Fibroblast of skin of scalp (primary cell): ENCODE results near the gene RXRA.

Experiments
- DNase-seq: peaks from one replicate; pipeline ENCODE4 v3.0.0-alpha.2; 2013

Gene RXRA

GRCh38 chr9:134436379-134436762 lies 110.1 kb downstream of the RXRA start:
- DNase-seq: no peak

- DNase-seq: no peak
Observed at GRCh38 chr9:134436911-134437310, 110.7 kb downstream of the RXRA start.

DNA sequence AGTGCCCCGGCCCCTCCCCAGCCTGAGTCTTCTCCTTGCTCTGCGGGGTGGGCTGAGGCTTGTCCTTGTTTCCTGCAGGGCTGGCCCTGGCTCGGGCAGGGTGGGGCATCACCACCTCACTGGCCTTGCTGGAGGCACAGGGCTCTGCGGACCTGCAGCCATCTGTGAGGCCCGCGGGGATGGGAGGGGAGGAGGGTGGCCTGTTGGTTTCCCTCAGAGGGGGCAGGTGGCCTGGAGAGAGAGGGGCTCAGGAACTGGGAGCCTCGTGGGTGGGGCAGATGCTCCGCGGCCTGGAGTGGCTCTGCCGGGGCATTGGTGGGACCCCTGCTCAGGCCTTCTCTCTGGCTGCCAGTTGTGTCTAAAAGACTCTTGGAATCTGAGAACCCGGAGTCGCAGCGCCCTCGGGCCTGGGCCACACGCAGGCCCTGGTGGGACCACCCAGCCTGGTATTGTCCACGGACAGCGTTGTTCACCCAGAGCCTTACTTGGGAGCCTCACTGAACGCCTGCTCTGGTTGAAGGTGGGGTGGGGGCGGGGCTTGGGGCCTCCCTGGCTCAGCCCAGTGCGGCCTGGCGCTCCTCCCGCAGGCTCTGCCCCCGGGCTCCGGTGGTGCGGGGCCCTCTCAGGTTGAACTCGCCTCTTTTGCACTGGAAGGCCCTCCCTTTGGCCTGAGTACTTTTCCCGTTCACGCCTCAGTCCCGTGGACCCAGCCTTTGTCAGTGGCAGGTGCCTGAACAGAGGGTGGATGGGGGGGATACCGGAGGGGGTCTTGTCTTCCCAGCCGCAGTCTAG lies 111.3 kb downstream of the RXRA start:
- no peak for DNase-seq

DNA sequence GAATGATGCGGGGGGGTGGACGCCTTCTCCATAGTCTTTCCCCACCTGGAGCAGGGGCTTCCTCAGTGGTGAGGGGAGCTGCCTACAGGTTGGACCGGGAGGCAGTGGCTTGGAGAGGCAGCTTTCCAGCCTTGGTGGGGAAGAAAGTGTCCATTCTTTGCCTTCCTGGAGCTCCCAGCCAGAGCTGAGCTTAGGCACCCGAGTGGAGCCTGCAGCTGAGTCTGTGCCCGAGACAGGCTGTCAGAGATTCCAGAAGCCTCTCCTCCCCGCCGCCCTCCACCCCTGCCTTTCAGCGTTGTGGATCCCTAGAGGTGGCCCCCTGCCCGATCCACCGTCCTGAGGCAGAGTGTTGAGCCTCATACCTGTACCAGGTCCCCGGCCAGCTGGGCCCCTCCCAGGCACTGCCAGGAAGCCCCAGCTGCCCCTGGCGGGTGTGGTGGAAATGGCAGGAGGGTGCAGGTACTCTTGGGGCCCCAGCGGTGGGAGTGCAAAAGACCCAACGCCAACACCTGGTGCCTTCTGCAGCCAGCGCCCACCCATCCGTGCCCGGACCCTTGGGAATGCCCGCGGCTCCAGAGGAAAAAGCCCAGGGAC lies 112.0 kb downstream of the RXRA start:
- no peak for DNase-seq

DNA sequence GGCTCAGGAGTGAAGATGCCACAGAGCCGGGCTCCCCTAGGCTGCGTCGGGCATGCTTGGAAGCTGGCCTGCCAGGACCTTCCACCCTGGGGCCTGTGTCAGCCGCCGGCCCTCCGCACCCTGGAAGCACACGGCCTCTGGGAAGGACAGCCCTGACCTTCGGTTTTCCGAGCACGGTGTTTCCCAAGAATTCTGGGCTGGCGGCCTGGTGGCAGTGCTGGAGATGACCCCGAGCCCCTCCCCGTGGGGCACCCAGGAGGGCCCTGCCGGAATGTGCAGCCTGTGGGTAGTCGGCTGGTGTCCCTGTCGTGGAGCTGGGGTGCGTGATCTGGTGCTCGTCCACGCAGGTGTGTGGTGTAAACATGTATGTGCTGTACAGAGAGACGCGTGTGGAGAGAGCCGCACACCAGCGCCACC lies 113.1 kb downstream of the RXRA start:
- DNase-seq: no peak

- DNase-seq: no peak
Observed at GRCh38 chr9:134440636-134441226, 114.5 kb downstream of the RXRA start.

GRCh38 chr9:134441227-134442084 lies 115.2 kb downstream of the RXRA start:
- DNase-seq: no peak

DNA sequence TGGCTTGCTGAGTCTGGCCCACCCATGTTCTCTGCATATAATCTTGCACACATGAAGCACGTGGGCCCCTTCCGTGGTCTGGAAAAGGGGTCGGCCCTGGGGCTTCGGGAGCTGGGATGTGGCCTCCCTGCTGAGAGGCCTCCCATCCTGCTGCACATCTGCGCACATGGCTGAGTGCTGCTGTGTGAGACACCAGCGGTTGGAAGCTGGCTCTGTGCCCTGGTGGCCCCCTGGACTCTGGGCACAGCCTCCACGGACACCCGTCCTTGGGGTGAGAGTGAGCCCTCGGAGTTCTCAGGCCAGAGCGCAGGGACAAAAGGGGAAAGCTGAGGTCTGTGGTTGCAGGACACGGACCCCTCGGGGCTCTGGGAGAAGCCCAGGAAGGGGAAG lies 115.8 kb downstream of the RXRA start:
- DNase-seq: peak; percentile 56

DNA sequence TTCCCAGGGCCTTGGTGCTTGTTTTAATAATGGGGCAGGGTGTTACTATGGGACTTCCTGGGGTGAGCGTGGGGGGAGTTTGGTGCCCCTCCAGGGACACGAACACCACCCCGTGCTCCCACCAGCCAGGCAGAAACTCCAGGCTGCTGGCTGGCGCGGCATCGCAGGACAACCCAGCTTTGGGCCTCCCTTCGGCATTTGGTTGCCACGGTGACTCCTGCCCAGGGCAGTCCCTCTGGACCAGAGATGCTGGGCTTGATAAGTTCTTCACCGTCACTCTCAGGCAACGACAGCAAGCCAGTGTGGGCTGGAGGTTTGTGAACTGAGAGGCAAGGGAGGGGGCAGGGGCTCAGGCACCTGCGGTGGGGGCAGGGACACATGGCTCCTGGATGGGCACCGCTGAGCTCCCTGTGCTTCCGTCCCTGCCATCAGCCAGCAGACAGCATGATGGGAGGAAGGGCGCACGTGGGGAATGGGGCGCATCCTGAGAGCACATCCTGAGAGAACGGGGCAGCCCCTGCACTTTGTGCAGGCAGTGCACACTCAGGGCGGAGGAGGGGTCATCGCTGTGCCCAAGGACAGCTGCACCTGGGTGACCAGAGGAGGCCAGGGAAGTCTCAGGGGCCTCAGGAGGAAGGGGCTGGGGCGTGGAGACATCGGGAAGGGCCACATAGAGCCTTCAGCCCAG lies 116.4 kb downstream of the RXRA start:
- DNase-seq: peak; percentile 60

- DNase-seq: peak; percentile 83
Observed at GRCh38 chr9:134443174-134444037, 117.2 kb downstream of the RXRA start.

DNA sequence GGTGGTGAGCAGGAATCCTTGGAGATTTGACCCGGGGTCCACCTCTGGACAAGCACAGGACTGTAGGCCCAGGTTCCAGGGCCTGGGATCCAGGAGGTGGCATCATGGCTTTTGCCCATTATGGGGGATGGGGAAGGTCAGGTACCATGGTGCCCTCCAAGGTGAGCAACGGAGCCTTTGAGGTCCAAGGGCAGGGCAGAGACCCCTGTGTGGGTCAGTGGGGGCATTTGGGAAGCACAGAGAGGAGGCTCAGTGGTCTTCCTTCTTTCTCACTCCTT lies 117.7 kb downstream of the RXRA start:
- no peak for DNase-seq

- DNase-seq: no peak
Observed at GRCh38 chr9:134445000-134445399, 118.7 kb downstream of the RXRA start.

GRCh38 chr9:134449180-134449916 lies 123.1 kb downstream of the RXRA start:
- peak; percentile 96 for DNase-seq

GRCh38 chr9:134451700-134452458 lies 125.6 kb downstream of the RXRA start:
- DNase-seq: no peak

DNA sequence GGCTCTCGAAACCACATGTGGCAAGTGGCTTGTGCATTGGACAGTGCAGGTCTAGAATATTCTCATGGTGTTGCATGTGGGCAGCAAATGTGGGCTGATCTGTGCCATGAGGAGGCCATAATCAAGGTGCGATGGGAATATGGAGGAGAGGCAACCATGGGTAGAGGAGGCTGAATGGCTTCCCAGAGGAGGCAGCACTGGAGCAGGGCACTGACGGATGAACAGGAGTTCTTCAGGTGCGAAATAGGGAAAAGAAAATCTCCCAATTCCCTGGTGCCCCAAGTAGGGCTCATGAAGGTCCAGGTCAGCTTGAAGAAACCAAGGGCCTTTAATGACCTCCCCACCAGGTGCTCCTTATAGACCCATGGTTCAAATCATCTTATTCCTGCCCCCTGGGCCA lies 126.5 kb downstream of the RXRA start:
- DNase-seq: no peak

GRCh38 chr9:134453776-134454475 lies 127.7 kb downstream of the RXRA start:
- no peak for DNase-seq

DNA sequence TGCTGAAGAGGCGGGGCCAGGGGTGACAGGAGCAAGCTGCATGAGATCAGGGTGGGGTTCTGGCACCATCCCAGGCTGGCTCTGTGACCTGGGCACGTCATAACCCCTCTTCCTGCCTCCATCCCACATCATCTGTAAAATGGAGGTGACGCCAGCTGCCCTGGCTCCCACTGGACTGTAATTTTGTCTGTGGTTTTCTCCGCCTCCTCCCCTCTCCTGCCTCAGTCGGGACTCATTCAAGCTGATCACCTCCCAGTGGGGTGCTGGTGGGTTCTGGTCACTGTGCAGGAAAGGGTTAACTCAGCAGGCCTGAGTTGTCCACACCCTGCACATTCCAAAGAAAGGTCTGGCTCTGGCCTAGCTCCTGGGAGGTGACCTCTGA lies 128.2 kb downstream of the RXRA start:
- DNase-seq: no peak

GRCh38 chr9:134455021-134455471 lies 128.8 kb downstream of the RXRA start:
- no peak for DNase-seq

DNA sequence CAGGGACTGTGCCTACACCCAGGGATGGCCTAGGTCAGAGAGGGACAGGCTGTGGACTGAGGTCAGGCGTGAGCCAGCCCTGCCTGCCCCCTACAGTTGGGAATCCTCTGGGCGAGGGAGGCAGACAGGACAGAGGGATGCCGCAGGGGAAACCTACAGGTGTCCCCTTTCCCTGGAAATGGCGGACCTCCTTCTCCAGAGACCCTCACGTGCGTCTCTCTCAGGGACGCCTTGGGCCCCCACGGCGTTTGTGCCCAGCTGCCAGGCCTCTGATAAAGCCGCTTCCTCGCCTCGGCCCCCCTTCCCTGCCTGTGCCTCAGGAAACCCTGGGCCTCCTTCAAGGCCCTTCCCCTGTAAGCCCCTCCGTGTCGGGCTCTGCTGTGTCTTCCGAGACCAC lies 129.3 kb downstream of the RXRA start:
- DNase-seq: no peak
